ENCODE data around the gene CACYBP. TPM values are rescaled to one million over a fixed set of nuclear protein-coding genes. Genes with fewer than 3 reads are reported as not detected.

Gene CACYBP
- total and polyA plus RNA-seq, 4 donors = 40.6 to 219 (median 65.1) TPM

- WGBS, 2 donors = 25 to 32% methylated on average over 3 of the region's 3 CpGs
- peaks cover 0 to 13% (median 7%) of the 10 kb centered on the region in 5 donors for H3K4me1 ChIP-seq (ENCODE audit: control insufficient read depth in 5 of 5, insufficient read depth in 5 of 5, low read length in 5 of 5)
- DNase-seq (peak in 1 of 3 donors; percentile 30), ATAC-seq (ENCODE audit: insufficient read depth, low FRiP score) (no peak)
- no peaks in the 10 kb centered on the region for H3K27me3 ChIP-seq (ENCODE audit: control insufficient read depth in 3 of 3, insufficient read depth in 3 of 3, low read length in 2 of 3)
- H3K36me3 ChIP-seq (ENCODE audit: control insufficient read depth in 4 of 4, insufficient read depth in 4 of 4, low read length in 4 of 4) = no peaks in the 10 kb centered on the region
- H3K4me3 ChIP-seq = no peak overlapping the region
- TF ChIP-seq, protein P1, sequence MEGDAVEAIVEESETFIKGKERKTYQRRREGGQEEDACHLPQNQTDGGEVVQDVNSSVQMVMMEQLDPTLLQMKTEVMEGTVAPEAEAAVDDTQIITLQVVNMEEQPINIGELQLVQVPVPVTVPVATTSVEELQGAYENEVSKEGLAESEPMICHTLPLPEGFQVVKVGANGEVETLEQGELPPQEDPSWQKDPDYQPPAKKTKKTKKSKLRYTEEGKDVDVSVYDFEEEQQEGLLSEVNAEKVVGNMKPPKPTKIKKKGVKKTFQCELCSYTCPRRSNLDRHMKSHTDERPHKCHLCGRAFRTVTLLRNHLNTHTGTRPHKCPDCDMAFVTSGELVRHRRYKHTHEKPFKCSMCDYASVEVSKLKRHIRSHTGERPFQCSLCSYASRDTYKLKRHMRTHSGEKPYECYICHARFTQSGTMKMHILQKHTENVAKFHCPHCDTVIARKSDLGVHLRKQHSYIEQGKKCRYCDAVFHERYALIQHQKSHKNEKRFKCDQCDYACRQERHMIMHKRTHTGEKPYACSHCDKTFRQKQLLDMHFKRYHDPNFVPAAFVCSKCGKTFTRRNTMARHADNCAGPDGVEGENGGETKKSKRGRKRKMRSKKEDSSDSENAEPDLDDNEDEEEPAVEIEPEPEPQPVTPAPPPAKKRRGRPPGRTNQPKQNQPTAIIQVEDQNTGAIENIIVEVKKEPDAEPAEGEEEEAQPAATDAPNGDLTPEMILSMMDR (IDR thresholded peaks at IDR 0.05; ENCODE audit: control extremely low read depth, extremely low read depth) = no peak
- H3K9ac ChIP-seq (ENCODE audit: insufficient read depth in 1 of 2, low read length in 2 of 2) = no peak overlapping the region
- H3K9me3 ChIP-seq (ENCODE audit: control insufficient read depth in 4 of 4, insufficient read depth in 3 of 4, low read length in 3 of 4) = no peaks in the 10 kb centered on the region
- no peak overlapping the region for H3K27ac ChIP-seq (ENCODE audit: low read depth in 1 of 2, low read length in 1 of 2)
These were observed 44.8 kb upstream of the CACYBP start for GRCh38 chr1:174954671-174955669.

DNA sequence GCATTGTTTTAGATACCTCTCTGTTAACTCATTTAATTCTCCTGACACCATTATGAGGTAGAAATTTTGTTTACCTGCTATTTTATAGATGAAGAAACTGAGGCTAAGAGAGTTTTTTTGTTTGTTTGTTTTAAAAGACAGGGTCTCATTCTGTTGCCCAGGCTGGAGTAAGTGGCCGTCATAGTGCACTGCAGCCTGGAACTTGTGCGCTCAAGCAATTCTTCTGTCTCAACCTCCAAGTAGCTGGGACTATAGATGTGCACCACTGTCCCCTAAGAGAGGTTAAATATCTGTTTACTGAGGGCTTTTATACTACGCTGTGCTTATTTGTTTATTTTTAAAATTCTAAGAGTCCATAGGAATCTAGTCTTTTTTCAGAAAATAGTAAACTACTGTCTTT is 43.7 kb upstream of the CACYBP start:
- Histone ChIP-seq H3K27ac (ENCODE audit: low read depth in 1 of 2, low read length in 1 of 2) (no peak overlapping the region), H3K4me1 (ENCODE audit: control insufficient read depth in 5 of 5, insufficient read depth in 5 of 5, low read length in 5 of 5) (peaks cover 0 to 13% (median 6%) of the 10 kb centered on the region in 5 donors), H3K27me3 (ENCODE audit: control insufficient read depth in 3 of 3, insufficient read depth in 3 of 3, low read length in 2 of 3) (no peaks in the 10 kb centered on the region), H3K36me3 (ENCODE audit: control insufficient read depth in 4 of 4, insufficient read depth in 4 of 4, low read length in 4 of 4) (no peaks in the 10 kb centered on the region), H3K9ac (ENCODE audit: insufficient read depth in 1 of 2, low read length in 2 of 2) (no peak overlapping the region), H3K9me3 (ENCODE audit: control insufficient read depth in 4 of 4, insufficient read depth in 3 of 4, low read length in 3 of 4) (no peaks in the 10 kb centered on the region), H3K4me3 (no peak overlapping the region)
- 97% methylated on average over 3 of the region's 3 CpGs for WGBS, 2 donors
- TF ChIP-seq, protein P1 (IDR thresholded peaks at IDR 0.05; ENCODE audit: control extremely low read depth, extremely low read depth) = no peak
- no peak for DNase-seq
- ATAC-seq (ENCODE audit: insufficient read depth, low FRiP score) = no peak

GRCh38 chr1:174956976-174957375 is 42.8 kb upstream of the CACYBP start:
- no peaks in the 10 kb centered on the region for H3K9me3 ChIP-seq (ENCODE audit: control insufficient read depth in 4 of 4, insufficient read depth in 3 of 4, low read length in 3 of 4)
- H3K27ac ChIP-seq (ENCODE audit: low read depth in 1 of 2, low read length in 1 of 2) = no peak overlapping the region
- H3K27me3 ChIP-seq (ENCODE audit: control insufficient read depth in 3 of 3, insufficient read depth in 3 of 3, low read length in 2 of 3) = no peaks in the 10 kb centered on the region
- no peak overlapping the region for H3K4me3 ChIP-seq
- H3K36me3 ChIP-seq (ENCODE audit: control insufficient read depth in 4 of 4, insufficient read depth in 4 of 4, low read length in 4 of 4) = no peaks in the 10 kb centered on the region
- no peak for DNase-seq
- H3K4me1 ChIP-seq (ENCODE audit: control insufficient read depth in 5 of 5, insufficient read depth in 5 of 5, low read length in 5 of 5) = peaks cover 0 to 13% (median 5%) of the 10 kb centered on the region in 5 donors
- TF ChIP-seq, protein P1 (IDR thresholded peaks at IDR 0.05; ENCODE audit: control extremely low read depth, extremely low read depth) = no peak
- no peak overlapping the region for H3K9ac ChIP-seq (ENCODE audit: insufficient read depth in 1 of 2, low read length in 2 of 2)
- no peak for ATAC-seq (ENCODE audit: insufficient read depth, low FRiP score)
